A673 (cell line): ENCODE measurements around the gene ZSWIM5.

Experiments
- EZH2 ChIP-seq: fragments of 200-600 bp; sonication (generic); IDR thresholded peaks from 2 replicates; pipeline ENCODE4 v1.6.1; 2017; ENCODE audit warnings: borderline replicate concordance, low read depth, mild to moderate bottlenecking, mixed read lengths, antibody characterized with exemption, low read length; ENCODE audit not compliant: poor library complexity, severe bottlenecking
- TF ChIP-seq, protein P1 (sequence below): fragments of 300-800, 200-600 bp; sonication (generic); conservative IDR thresholded peaks from 2 replicates; pipeline ENCODE4 v1.5.1; 2017; ENCODE audit warnings: low read depth, mild to moderate bottlenecking, antibody characterized with exemption, low read length, moderate library complexity, mixed read lengths

DNA sequence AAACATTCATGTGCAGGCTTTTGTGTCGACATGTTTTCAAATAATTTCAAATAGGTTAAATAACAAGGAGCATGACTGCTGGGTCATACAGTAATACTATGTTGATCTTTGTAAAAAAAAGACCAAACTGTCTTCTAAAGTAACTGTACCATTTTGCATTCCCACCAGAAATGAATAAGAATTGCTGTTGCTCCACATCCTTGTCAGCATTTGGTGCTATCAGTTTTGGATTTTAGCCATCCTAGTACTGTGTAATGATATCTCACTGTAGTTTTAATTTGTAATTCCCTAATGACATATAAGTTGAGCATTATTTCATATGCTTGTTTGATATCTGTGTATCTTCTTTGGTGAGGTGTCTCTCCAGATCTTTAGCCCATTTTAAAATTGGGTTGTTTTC, 182.7 kb downstream of the ZSWIM5 start:
- no peak for TF ChIP-seq EZH2
- TF ChIP-seq, protein P1, sequence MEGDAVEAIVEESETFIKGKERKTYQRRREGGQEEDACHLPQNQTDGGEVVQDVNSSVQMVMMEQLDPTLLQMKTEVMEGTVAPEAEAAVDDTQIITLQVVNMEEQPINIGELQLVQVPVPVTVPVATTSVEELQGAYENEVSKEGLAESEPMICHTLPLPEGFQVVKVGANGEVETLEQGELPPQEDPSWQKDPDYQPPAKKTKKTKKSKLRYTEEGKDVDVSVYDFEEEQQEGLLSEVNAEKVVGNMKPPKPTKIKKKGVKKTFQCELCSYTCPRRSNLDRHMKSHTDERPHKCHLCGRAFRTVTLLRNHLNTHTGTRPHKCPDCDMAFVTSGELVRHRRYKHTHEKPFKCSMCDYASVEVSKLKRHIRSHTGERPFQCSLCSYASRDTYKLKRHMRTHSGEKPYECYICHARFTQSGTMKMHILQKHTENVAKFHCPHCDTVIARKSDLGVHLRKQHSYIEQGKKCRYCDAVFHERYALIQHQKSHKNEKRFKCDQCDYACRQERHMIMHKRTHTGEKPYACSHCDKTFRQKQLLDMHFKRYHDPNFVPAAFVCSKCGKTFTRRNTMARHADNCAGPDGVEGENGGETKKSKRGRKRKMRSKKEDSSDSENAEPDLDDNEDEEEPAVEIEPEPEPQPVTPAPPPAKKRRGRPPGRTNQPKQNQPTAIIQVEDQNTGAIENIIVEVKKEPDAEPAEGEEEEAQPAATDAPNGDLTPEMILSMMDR: no peak
